ENCODE measurements around the gene MYO1C.

DNA sequence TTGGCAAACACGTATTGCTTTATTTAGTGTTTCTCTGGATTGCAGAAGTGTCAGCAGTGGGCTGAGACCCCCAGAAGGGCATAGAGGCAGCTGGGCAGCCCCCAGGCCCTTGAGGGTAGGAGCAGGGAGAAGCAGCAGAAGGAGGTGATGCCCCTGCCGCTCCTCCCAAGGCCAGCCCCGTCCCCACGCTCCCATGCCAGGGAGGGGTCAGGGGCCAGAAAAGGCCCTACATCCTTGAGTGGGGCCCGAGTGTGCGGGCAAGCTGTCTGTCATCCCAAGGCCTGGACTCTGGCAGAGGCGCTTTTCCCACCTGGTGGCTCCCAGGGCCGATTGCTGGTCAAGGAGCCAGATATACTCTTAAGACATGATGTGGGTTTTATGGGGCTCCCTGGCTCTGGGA lies 28.3 kb downstream of the MYO1C start:
- TF ChIP-seq, protein P1, sequence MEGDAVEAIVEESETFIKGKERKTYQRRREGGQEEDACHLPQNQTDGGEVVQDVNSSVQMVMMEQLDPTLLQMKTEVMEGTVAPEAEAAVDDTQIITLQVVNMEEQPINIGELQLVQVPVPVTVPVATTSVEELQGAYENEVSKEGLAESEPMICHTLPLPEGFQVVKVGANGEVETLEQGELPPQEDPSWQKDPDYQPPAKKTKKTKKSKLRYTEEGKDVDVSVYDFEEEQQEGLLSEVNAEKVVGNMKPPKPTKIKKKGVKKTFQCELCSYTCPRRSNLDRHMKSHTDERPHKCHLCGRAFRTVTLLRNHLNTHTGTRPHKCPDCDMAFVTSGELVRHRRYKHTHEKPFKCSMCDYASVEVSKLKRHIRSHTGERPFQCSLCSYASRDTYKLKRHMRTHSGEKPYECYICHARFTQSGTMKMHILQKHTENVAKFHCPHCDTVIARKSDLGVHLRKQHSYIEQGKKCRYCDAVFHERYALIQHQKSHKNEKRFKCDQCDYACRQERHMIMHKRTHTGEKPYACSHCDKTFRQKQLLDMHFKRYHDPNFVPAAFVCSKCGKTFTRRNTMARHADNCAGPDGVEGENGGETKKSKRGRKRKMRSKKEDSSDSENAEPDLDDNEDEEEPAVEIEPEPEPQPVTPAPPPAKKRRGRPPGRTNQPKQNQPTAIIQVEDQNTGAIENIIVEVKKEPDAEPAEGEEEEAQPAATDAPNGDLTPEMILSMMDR (IDR thresholded peaks at IDR 0.05; ENCODE audit: low read length) = no peak
- no peak for TF ChIP-seq EZH2 (IDR thresholded peaks at IDR 0.05; ENCODE audit: borderline replicate concordance, low read length)
